Colonic mucosa (tissue), 4 donors: ENCODE measurements around the gene OPHN1. TPM values are rescaled to one million over a fixed set of nuclear protein-coding genes. Genes with fewer than 3 reads are reported as not detected.

Experiments
- DNase-seq: peaks from one replicate; pipeline ENCODE4 v3.0.0-alpha.2; 2020
- H3K27ac ChIP-seq: fragments of 200-600 bp; one replicate; pipeline ENCODE4 v1.8.0; 2021
- H3K27me3 ChIP-seq: fragments of 200-600 bp; one replicate; pipeline ENCODE4 v1.8.0; 2021
- H3K36me3 ChIP-seq: fragments of 200-600 bp; one replicate; pipeline ENCODE4 v1.8.0; 2021
- H3K4me1 ChIP-seq: fragments of 200-600 bp; one replicate; pipeline ENCODE4 v1.8.0; 2021; ENCODE audit warnings: mild to moderate bottlenecking
- H3K4me3 ChIP-seq: fragments of 200-600 bp; one replicate; pipeline ENCODE4 v1.8.0; 2021
- H3K9ac ChIP-seq, 2 donors: one replicate each; pipeline ENCODE4 v1.7.0; 2013; ENCODE audit warnings: control low read depth in 2 of 2, low read depth in 2 of 2, low read length in 2 of 2
- H3K9me3 ChIP-seq: fragments of 200-600 bp; one replicate; pipeline ENCODE4 v1.8.0; 2021
- CTCF ChIP-seq: fragments of 200-600 bp; IDR thresholded peaks from one replicate; pipeline ENCODE4 v1.8.0; 2022; ENCODE audit warnings: antibody characterized with exemption, mild to moderate bottlenecking
- intact Hi-C: fragments of 100-400 bp; cut with DNase I; formaldehyde crosslinking; loops from one replicate; pipeline ENCODE4 v1.14.1; 2022
- total RNA-seq, 2 donors: library from RNA; stranded (reverse); fragmentation: NEBNext Ultra II Directional in 1 of 2; extraction: Animal tissue kit (Norgen Biotek cat#: 25700) in 1 of 2; gene quantifications; one replicate each; pipeline ENCODE4 v1.2.1, GENCODE V29; 2021
- donor health status: healthy.
- donor health status: DM: no; HTN: no; CAD: no.
- donor health status: DM: no; HTN: no; CAD: no.

OPHN1 gene
- total RNA-seq = 1 to 10 TPM; 4.8 to 6.8 TPM

GRCh38 chrX:68433155-68433980 lies at the start of gene OPHN1:
OPHN1 (minus strand) TSS chrX:68433495; CDS start chrX:68433020, 475 bp downstream.
- intact Hi-C loops = no loop called here
- no peaks in the 10 kb centered on the region for H3K36me3 ChIP-seq
- H3K4me1 ChIP-seq = no peaks in the 10 kb centered on the region
- DNase-seq = peak; percentile 85
- TF ChIP-seq CTCF = no peak
- no peaks in the 10 kb centered on the region for H3K9me3 ChIP-seq
- H3K27ac ChIP-seq = peak within 1 kb of the TSS; percentile 86
- peak within 1 kb of the TSS; percentile 49 for H3K4me3 ChIP-seq
- H3K27me3 ChIP-seq = no peaks in the 10 kb centered on the region
- H3K9ac ChIP-seq = peak within 1 kb of the TSS; percentile 33 to 65

GRCh38 chrX:68480969-68481368 lies 47.7 kb upstream of the OPHN1 start:
- TF ChIP-seq CTCF = no peak
- no peaks in the 10 kb centered on the region for H3K27me3 ChIP-seq
- no peak for DNase-seq
- H3K4me1 ChIP-seq = no peaks in the 10 kb centered on the region
- H3K9me3 ChIP-seq = no peaks in the 10 kb centered on the region
- H3K4me3 ChIP-seq = no peak overlapping the region
- intact Hi-C loops = no loop called here
- no peak overlapping the region for H3K27ac ChIP-seq
- H3K36me3 ChIP-seq = no peaks in the 10 kb centered on the region
- no peak overlapping the region for H3K9ac ChIP-seq

GRCh38 chrX:68464796-68465195 lies 31.5 kb upstream of the OPHN1 start:
- intact Hi-C loops = no loop called here
- Histone ChIP-seq H3K36me3 (no peaks in the 10 kb centered on the region), H3K4me1 (no peaks in the 10 kb centered on the region), H3K9me3 (no peaks in the 10 kb centered on the region), H3K27ac (no peak overlapping the region), H3K27me3 (no peaks in the 10 kb centered on the region), H3K9ac (no peak overlapping the region), H3K4me3 (no peak overlapping the region)
- no peak for TF ChIP-seq CTCF
- DNase-seq = no peak

GRCh38 chrX:68463880-68464279 lies 30.6 kb upstream of the OPHN1 start:
- intact Hi-C loops = no loop called here
- no peaks in the 10 kb centered on the region for H3K27me3 ChIP-seq
- no peak for DNase-seq
- H3K36me3 ChIP-seq = no peaks in the 10 kb centered on the region
- no peak overlapping the region for H3K27ac ChIP-seq
- H3K4me3 ChIP-seq = no peak overlapping the region
- TF ChIP-seq CTCF = no peak
- H3K9ac ChIP-seq = no peak overlapping the region
- H3K4me1 ChIP-seq = no peaks in the 10 kb centered on the region
- no peaks in the 10 kb centered on the region for H3K9me3 ChIP-seq

- Histone ChIP-seq H3K4me1 (no peaks in the 10 kb centered on the region), H3K4me3 (no peak overlapping the region), H3K9me3 (no peaks in the 10 kb centered on the region), H3K27ac (no peak overlapping the region), H3K36me3 (no peaks in the 10 kb centered on the region), H3K9ac (no peak overlapping the region), H3K27me3 (no peaks in the 10 kb centered on the region)
- intact Hi-C loops = no loop called here
- no peak for DNase-seq
- TF ChIP-seq CTCF = no peak
Measured at GRCh38 chrX:68462653-68463052, 29.4 kb upstream of the OPHN1 start.
